ENCODE measurements around the gene UTP15.

UTP15 gene

GRCh38 chr5:73630765-73631164 is 65.2 kb downstream of the UTP15 start:
- H3K36me3 ChIP-seq (ENCODE audit: control insufficient read depth, insufficient read depth, low read length) = no peaks in the 10 kb centered on the region
- H3K4me3 ChIP-seq (ENCODE audit: insufficient read depth, low read depth, low read length, poor library complexity, severe bottlenecking) = no peak overlapping the region
- H3K4me1 ChIP-seq (ENCODE audit: control insufficient read depth, insufficient read depth, low read length, poor library complexity, severe bottlenecking) = peaks cover 4% of the 10 kb centered on the region
- peaks cover 12% of the 10 kb centered on the region for H3K27me3 ChIP-seq (replicated peaks; ENCODE audit: control insufficient read depth, insufficient read depth, low read length, poor library complexity, severe bottlenecking)
- no peak overlapping the region for H3K27ac ChIP-seq (ENCODE audit: insufficient read depth, low read length, poor library complexity, severe bottlenecking)
- DNase-seq = no peak
- no peaks in the 10 kb centered on the region for H3K9me3 ChIP-seq (ENCODE audit: control insufficient read depth, low read length)

GRCh38 chr5:73631500-73631899 is 66.0 kb downstream of the UTP15 start:
- Histone ChIP-seq H3K36me3 (ENCODE audit: control insufficient read depth, insufficient read depth, low read length) (no peaks in the 10 kb centered on the region), H3K4me3 (ENCODE audit: insufficient read depth, low read depth, low read length, poor library complexity, severe bottlenecking) (no peak overlapping the region), H3K27me3 (replicated peaks; ENCODE audit: control insufficient read depth, insufficient read depth, low read length, poor library complexity, severe bottlenecking) (peaks cover 7% of the 10 kb centered on the region), H3K9me3 (ENCODE audit: control insufficient read depth, low read length) (no peaks in the 10 kb centered on the region), H3K4me1 (ENCODE audit: control insufficient read depth, insufficient read depth, low read length, poor library complexity, severe bottlenecking) (peaks cover 2% of the 10 kb centered on the region), H3K27ac (ENCODE audit: insufficient read depth, low read length, poor library complexity, severe bottlenecking) (no peak overlapping the region)
- no peak for DNase-seq
